ENCODE results near the gene AIRE. TPM values are rescaled to one million over a fixed set of nuclear protein-coding genes. Genes with fewer than 3 reads are reported as not detected.

Gene AIRE
- total RNA-seq, 2 experiments from 2014 or later: 0.11 to 0.16 TPM

DNA sequence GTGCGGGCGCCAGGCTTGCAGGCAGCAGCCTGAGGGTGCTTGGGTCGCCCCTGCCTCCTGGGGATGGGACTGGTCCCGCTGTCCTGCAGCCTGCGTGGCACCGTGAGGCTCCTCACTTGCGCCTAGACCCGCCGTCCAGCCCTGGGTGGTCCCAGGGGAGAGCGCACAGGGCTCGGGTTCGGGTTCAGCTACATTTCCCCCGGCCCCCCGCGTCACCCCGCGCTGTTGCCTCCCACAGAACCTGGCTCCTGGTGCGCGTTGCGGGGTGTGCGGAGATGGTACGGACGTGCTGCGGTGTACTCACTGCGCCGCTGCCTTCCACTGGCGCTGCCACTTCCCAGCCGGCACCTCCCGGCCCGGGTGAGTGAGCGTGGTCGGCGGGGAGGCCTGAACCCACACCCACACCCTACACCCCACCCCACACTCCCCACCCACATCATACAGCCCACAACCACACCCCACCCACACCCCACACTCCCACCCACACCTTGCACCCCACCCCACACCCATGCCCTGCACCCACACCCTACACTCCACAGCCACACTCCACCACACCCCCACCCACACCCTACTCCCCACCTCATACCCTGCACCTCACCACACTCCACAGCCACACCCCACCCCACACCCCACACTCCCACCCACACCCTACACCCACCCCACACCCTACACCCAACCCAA, 8.0 kb downstream of the AIRE start:
- DNase-seq (peak in 9 of 14 experiments; percentile 13 to 70 (median 43)), ATAC-seq (ENCODE audit: poor library complexity) (peak; percentile 52)
- Mint-ChIP-seq H3K27ac (no peak overlapping the region), H3K9me3 (no peaks in the 10 kb centered on the region), H3K36me3 (ENCODE audit: low read depth) (no peaks in the 10 kb centered on the region), H3K4me1 (ENCODE audit: low read depth) (peaks cover 25% of the 10 kb centered on the region), H3K4me3 (no peak overlapping the region), H3K27me3 (no peaks in the 10 kb centered on the region)
- no peak for TF ChIP-seq CTCF (IDR thresholded peaks at IDR 0.05)
- CTCF ChIA-PET: no interaction called here
- Histone ChIP-seq H3K9me3 (ENCODE audit: control insufficient read depth in 1 of 2, insufficient read depth in 1 of 2, low read length in 2 of 2) (peaks cover 0 to 7% of the 10 kb centered on the region in 2 experiments), H3K4me3 (ENCODE audit: low read length) (peak overlapping the region; percentile 19), H3K27ac (ENCODE audit: low read depth in 1 of 2, low read length in 2 of 2) (no peak overlapping the region), H3K27me3 (ENCODE audit: control insufficient read depth in 1 of 2, insufficient read depth in 2 of 2, low read length in 2 of 2) (no peaks in the 10 kb centered on the region), H3K4me1 (ENCODE audit: insufficient read depth, low read length) (peaks cover 68% of the 10 kb centered on the region), H3K36me3 (ENCODE audit: insufficient read depth, low read length) (no peaks in the 10 kb centered on the region)
- POLR2A ChIA-PET: interaction anchor here (1.4 kb wide), 1 partner anchor 45 kb away, joined by 3 read pairs; the partner anchor contains the start of gene CFAP410
- intact Hi-C loops (cut with DNase I, micrococcal nuclease): no loop called here

GRCh38 chr21:44294391-44295162, 8.9 kb downstream of the AIRE start:
- H3K36me3 ChIP-seq (ENCODE audit: insufficient read depth, low read length): no peaks in the 10 kb centered on the region
- intact Hi-C loops (cut with DNase I, micrococcal nuclease): no loop called here
- H3K4me3 ChIP-seq (ENCODE audit: low read length): no peak overlapping the region
- no peaks in the 10 kb centered on the region for H3K27me3 ChIP-seq (ENCODE audit: control insufficient read depth in 1 of 2, insufficient read depth in 2 of 2, low read length in 2 of 2)
- H3K4me1 Mint-ChIP-seq (ENCODE audit: low read depth): peaks cover 31% of the 10 kb centered on the region
- CTCF ChIA-PET: no interaction called here
- H3K27ac ChIP-seq (ENCODE audit: low read depth in 1 of 2, low read length in 2 of 2): no peak overlapping the region
- DNase-seq (peak in 4 of 14 experiments; percentile 4 to 38 (median 22)), ATAC-seq (ENCODE audit: poor library complexity) (no peak)
- no peak for TF ChIP-seq CTCF (IDR thresholded peaks at IDR 0.05)
- H3K9me3 ChIP-seq (ENCODE audit: control insufficient read depth in 1 of 2, insufficient read depth in 1 of 2, low read length in 2 of 2): peaks cover 0 to 7% of the 10 kb centered on the region in 2 experiments
- POLR2A ChIA-PET: interaction anchor here (0.5 to 1.4 kb wide), 2 partner anchors 44 to 830 kb away, joined by 3 to 5 read pairs; partner anchors contain the start of gene CFAP410
- H3K27ac Mint-ChIP-seq: peak overlapping the region; percentile 49
- H3K27me3 Mint-ChIP-seq: no peaks in the 10 kb centered on the region
- H3K4me1 ChIP-seq (ENCODE audit: insufficient read depth, low read length): peaks cover 74% of the 10 kb centered on the region
- H3K36me3 Mint-ChIP-seq (ENCODE audit: low read depth): no peaks in the 10 kb centered on the region
- H3K4me3 Mint-ChIP-seq: no peak overlapping the region
- no peaks in the 10 kb centered on the region for H3K9me3 Mint-ChIP-seq

DNA sequence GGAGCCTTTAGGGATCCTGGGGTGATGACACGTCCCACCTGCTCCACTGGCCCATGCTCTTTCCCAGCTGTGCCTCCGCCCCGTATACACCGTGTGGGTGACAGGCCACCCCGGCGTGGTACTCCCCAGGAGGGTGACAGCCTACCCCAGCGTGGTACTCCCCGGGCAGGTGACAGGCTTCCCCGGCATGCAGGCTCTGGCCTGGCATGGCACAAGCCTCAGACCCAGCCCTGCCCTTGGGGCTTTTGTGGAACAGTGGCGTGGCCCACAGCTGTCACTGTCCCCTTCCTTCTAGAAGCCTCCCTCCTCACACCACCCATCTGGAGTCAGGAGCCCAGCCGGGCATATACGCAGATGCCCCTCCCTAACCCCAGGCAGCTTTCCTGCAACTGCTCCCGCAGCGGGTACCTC, 9.5 kb downstream of the AIRE start:
- no peaks in the 10 kb centered on the region for H3K36me3 ChIP-seq (ENCODE audit: insufficient read depth, low read length)
- H3K9me3 Mint-ChIP-seq: no peaks in the 10 kb centered on the region
- ChIA-PET CTCF (no interaction called here), POLR2A (interaction anchor here (1.4 kb wide), 1 partner anchor 43 kb away, joined by 3 read pairs; the partner anchor contains the start of gene CFAP410)
- H3K27me3 Mint-ChIP-seq: no peaks in the 10 kb centered on the region
- intact Hi-C loops (cut with DNase I, micrococcal nuclease): no loop called here
- peak overlapping the region; percentile 83 for H3K27ac Mint-ChIP-seq
- peak overlapping the region; percentile 60 for H3K4me3 Mint-ChIP-seq
- H3K4me1 ChIP-seq (ENCODE audit: insufficient read depth, low read length): peaks cover 74% of the 10 kb centered on the region
- H3K9me3 ChIP-seq (ENCODE audit: control insufficient read depth in 1 of 2, insufficient read depth in 1 of 2, low read length in 2 of 2): peaks cover 0 to 7% of the 10 kb centered on the region in 2 experiments
- no peak overlapping the region for H3K4me3 ChIP-seq (ENCODE audit: low read length)
- H3K4me1 Mint-ChIP-seq (ENCODE audit: low read depth): peaks cover 31% of the 10 kb centered on the region
- no peaks in the 10 kb centered on the region for H3K36me3 Mint-ChIP-seq (ENCODE audit: low read depth)
- ATAC-seq (ENCODE audit: poor library complexity): no peak
- H3K27ac ChIP-seq (ENCODE audit: low read depth in 1 of 2, low read length in 2 of 2): no peak overlapping the region
- TF ChIP-seq CTCF (IDR thresholded peaks at IDR 0.05): no peak
- DNase-seq: peak in 1 of 14 experiments; percentile 34
- H3K27me3 ChIP-seq (ENCODE audit: control insufficient read depth in 1 of 2, insufficient read depth in 2 of 2, low read length in 2 of 2): no peaks in the 10 kb centered on the region

Data from CD4-positive, alpha-beta T cell (primary cell).